Testis (tissue), 2 donors: ENCODE data around the gene HBP1.

Source experiments
- POLR2A ChIP-seq: fragments of 450-650 bp; IDR thresholded peaks from one replicate; pipeline ENCODE4 v1.6.1; 2017; ENCODE audit warnings: antibody characterized with exemption, mild to moderate bottlenecking, moderate library complexity
- TF ChIP-seq, protein P1 (sequence below), 3 experiments: fragments of 450-650 bp in 2 of 3; fragments of 200-600 bp in 1 of 3; sonication (generic) in 1 of 3; IDR thresholded peaks; one replicate each; pipeline ENCODE4 v1.5.1; 2016 to 2019; ENCODE audit warnings: antibody characterized with exemption in 3 of 3, mild to moderate bottlenecking in 2 of 3, moderate library complexity in 1 of 3

GRCh38 chr7:107181172-107181571, 12.4 kb downstream of the HBP1 start:
- TF ChIP-seq POLR2A: no peak
- TF ChIP-seq, protein P1, sequence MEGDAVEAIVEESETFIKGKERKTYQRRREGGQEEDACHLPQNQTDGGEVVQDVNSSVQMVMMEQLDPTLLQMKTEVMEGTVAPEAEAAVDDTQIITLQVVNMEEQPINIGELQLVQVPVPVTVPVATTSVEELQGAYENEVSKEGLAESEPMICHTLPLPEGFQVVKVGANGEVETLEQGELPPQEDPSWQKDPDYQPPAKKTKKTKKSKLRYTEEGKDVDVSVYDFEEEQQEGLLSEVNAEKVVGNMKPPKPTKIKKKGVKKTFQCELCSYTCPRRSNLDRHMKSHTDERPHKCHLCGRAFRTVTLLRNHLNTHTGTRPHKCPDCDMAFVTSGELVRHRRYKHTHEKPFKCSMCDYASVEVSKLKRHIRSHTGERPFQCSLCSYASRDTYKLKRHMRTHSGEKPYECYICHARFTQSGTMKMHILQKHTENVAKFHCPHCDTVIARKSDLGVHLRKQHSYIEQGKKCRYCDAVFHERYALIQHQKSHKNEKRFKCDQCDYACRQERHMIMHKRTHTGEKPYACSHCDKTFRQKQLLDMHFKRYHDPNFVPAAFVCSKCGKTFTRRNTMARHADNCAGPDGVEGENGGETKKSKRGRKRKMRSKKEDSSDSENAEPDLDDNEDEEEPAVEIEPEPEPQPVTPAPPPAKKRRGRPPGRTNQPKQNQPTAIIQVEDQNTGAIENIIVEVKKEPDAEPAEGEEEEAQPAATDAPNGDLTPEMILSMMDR (IDR thresholded peaks at IDR 0.05): no peak
